ENCODE data around the gene SLC5A12.
"Not testable (repeated sequence)": the region's sequence is repeated elsewhere in the genome, so short reads cannot be mapped to it uniquely, and the experiment has no call there.

The SLC5A12 gene

DNA sequence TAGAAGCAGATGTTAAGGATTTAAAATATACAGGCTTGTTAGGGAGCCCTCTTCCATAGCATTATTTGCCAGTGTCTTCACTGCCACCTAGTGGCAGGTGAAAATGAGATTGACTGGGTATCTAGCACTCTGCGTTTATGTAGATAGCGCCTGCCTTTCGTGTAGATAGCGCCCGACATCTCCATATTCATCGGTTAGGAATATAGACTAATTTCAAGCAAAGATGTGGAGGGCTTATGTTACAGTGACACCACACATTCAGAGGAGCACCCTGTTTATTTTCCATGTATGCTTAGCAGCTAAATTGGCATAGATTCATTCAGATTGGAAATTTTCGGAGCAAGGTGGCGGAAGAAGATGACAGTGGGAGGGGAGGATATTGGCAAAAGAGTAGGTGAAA, 72.0 kb downstream of the SLC5A12 start:
- peak; percentile 7 to 37 for DNase-seq

DNA sequence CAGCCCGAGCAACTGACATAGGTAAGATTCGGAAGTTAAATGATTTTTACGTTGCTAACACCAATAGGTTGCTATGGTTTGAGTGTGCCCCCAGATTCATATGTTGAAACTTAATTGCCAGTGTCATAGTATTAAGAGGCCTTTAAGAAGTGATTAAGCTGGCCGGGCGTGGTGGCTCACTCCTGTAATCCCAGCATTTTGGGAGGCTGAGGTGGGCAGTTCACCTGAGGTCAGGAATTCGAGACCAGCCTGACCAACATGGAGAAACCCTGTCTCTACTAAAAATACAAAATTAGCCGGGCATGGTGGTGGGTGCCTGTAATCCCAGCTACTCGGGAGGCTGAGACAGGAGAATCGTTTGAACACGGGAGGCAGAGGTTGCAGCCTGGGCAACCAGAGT, 78.5 kb downstream of the SLC5A12 start:
- not testable (repeated sequence) for DNase-seq

GRCh38 chr11:26632691-26633159, 89.1 kb downstream of the SLC5A12 start:
- no peak for DNase-seq

DNA sequence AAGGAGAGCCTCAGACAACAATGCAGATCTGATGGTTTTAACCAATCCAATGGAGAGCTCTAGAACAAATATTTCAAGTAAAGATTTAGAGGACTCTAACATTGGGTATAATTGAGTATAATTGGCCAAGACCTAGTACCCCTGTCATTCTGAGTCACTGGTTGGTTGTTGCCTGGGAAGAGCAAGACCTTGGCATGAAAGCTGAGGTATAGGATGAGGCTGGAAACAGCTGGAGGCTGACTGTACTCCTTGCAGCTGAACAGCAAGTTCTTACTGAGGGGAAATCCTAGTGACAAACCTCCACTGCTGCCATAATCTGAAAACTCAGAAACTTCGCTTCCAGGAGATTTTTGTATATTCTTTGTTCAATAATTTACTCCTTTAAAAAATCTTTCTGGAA, 95.5 kb downstream of the SLC5A12 start:
- DNase-seq: no peak

- no peak for DNase-seq
Observed at GRCh38 chr11:26623076-26623659, 98.7 kb downstream of the SLC5A12 start.

- DNase-seq: no peak
Observed at GRCh38 chr11:26622181-26622580, 99.7 kb downstream of the SLC5A12 start.

- no peak for DNase-seq
Observed at GRCh38 chr11:26621132-26621531, 100.7 kb downstream of the SLC5A12 start.

- no peak for DNase-seq
Observed at GRCh38 chr11:26620282-26621045, 101.4 kb downstream of the SLC5A12 start.

DNA sequence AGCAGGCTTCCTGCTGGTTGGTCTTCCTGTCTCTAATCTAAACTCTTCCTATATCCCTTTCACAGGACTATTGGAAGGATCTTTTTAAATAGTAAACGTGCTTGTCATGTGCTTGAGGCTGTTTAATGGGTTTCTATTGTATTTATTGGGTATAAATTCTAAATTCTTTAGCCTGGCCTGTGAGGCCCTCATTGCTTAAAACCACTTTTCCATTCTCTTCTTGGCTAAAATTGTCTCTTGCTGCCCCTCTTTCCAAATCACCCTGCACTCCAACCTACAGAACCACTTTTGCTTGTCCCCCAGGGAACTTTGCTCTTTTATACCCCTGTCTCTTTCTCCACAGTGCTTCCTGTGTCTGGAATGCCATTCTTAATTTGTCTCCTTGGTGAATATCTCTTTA, 103.4 kb downstream of the SLC5A12 start:
- DNase-seq: no peak
